NB4 (cell line): ENCODE measurements around the gene SPIN1.

Experiments used
- DNase-seq: peaks from one replicate; pipeline ENCODE4 v3.0.0; 2010; ENCODE audit warnings: low read depth
- H3K4me3 ChIP-seq: one replicate; pipeline ENCODE4 v1.5.1; 2011; ENCODE audit warnings: mild to moderate bottlenecking, low read depth, low read length, moderate library complexity
- MYC ChIP-seq: IDR thresholded peaks from 2 replicates; pipeline ENCODE4 v1.6.1; 2011; ENCODE audit warnings: low read depth, low read length
- POLR2A ChIP-seq: IDR thresholded peaks from 2 replicates; pipeline ENCODE4 v1.6.1; 2011; ENCODE audit warnings: mild to moderate bottlenecking; ENCODE audit not compliant: insufficient read length; ENCODE audit errors: extremely low read depth
- TF ChIP-seq, protein P1 (sequence below): IDR thresholded peaks from 2 replicates; pipeline ENCODE4 v1.6.1; 2011; ENCODE audit warnings: low read depth, low read length
- TF ChIP-seq, protein P2 (sequence below): IDR thresholded peaks from one replicate; pipeline ENCODE4 v1.5.1; 2012; ENCODE audit warnings: low read depth, low read length

Gene SPIN1

DNA sequence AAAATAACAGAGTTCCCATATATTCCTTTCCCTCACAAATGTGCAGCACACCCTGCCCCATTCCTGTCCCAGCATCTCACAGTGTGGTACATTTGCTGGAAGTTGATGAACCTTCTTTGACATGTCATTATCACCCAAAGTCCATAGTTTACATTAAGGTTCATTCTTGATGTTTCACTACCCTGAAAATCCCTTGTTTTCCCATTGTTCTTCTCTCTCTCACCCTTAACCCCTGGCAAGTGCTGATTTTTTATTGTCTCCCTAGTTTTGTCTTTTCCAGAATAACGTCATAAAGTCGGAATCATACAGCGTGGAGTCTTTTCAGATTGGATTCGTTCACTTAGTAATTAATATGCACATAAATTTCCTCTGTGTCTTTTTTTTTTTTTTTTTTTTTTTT is 48.1 kb downstream of the SPIN1 start:
- TF ChIP-seq, protein P1, sequence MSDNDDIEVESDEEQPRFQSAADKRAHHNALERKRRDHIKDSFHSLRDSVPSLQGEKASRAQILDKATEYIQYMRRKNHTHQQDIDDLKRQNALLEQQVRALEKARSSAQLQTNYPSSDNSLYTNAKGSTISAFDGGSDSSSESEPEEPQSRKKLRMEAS, result no peak
- TF ChIP-seq MYC (no peak), POLR2A (no peak)
- TF ChIP-seq, protein P2, sequence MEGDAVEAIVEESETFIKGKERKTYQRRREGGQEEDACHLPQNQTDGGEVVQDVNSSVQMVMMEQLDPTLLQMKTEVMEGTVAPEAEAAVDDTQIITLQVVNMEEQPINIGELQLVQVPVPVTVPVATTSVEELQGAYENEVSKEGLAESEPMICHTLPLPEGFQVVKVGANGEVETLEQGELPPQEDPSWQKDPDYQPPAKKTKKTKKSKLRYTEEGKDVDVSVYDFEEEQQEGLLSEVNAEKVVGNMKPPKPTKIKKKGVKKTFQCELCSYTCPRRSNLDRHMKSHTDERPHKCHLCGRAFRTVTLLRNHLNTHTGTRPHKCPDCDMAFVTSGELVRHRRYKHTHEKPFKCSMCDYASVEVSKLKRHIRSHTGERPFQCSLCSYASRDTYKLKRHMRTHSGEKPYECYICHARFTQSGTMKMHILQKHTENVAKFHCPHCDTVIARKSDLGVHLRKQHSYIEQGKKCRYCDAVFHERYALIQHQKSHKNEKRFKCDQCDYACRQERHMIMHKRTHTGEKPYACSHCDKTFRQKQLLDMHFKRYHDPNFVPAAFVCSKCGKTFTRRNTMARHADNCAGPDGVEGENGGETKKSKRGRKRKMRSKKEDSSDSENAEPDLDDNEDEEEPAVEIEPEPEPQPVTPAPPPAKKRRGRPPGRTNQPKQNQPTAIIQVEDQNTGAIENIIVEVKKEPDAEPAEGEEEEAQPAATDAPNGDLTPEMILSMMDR, result no peak
- no peak for DNase-seq
- no peak overlapping the region for H3K4me3 ChIP-seq

DNA sequence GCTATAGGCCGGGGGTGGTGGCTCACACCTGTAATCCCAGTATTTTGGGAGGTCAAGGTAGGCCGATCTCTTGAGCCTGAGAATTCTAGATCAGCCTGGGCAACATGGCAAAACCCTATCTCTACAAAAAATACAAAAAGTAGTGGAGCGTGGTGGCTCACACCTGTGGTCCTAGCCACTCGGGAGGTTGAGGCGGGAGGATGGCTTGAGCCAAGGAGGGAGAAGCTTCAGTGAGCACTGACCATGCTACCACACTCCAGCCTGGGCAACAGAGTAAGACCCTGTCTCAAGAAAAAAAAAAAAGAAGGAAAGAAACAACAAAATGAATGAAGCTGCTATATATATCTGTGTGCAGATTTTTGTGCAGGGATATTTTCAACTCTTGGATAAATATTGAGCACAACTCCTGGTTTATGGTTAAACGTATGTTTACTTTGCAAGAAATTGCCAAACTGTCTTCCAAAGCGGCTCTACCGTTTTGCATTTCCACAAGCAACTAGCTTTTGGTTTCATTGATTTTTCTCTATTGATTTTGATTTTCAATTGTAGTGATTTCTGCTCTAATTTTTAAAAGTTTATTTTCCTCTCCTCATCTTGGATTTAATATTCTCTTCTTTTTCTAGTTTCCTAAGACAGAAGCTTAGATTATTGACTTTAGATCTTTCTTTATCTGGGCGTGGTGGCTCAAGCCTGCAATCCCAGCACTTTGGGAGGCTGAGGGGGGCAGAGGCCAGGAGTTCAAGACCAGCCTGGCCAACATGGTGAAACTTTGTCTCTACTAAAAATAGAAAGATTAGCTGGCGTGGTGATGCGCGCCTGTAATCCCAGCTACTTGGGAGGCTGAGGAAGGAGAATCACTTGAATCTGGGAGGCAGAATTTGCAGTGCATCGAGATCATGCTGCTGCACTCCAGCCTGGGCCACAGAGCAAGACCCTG is 49.2 kb downstream of the SPIN1 start:
- H3K4me3 ChIP-seq, result no peak overlapping the region

DNA sequence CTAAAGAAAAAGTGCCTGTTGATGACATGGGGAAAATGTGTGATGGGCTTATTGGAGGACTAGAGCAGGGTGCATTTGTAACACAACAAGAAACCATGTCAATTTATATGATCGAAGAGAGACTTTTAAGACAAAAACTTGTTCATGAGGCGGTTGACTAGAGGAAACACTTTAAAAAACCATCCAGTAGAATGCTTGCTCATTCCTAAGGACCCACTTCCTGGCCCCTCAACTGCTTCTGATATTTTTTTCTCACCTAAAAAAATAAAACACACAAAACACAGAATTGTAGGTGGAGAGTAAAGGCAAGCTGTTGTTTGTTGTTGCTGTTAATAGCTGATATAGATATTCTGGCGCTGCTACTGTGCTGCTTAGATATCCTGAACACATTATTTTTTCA is 50.6 kb downstream of the SPIN1 start:
- H3K4me3 ChIP-seq, result no peak overlapping the region
- TF ChIP-seq MYC, result no peak
- TF ChIP-seq, protein P2, result no peak
- TF ChIP-seq, protein P1, result no peak
- no peak for TF ChIP-seq POLR2A
- DNase-seq, result no peak

More for the DNA sequence above, 49.2 kb downstream of the SPIN1 start:
- DNase-seq, result no peak
- TF ChIP-seq, protein P1, result no peak
- TF ChIP-seq POLR2A, result no peak
- TF ChIP-seq, protein P2, result no peak
- no peak for TF ChIP-seq MYC

DNA sequence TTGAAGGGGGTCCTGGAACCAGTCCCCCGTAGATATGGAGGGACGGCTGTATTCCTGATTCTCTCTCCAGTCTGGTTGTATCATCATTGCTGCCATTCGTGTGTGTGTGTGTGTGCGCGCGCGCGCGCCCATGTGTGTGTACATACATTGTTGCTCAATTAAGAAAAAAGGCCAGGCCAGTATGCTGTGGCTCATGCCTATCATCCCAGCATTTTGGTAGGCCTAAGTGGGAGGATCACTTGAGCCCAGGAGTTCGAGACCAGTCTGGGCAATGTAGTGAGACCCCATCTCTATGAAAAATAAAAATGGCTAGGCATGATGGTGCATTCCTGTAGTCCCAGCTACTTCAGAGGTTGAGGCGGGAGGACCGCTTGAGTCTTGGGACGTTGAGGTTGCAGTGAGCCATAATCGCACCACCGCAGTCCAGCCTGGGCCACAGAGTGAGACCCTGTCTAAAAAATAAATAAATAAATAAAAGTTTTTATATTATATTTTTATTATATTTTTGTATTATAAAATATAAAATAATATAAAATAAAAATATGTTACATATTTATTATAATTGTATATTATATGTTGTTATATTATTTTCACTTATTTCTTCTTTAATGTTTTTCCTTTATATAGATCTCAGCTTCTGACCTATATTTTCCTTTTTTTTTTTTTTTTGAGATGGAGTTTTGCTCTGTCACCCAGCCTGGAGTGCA is 53.2 kb downstream of the SPIN1 start:
- TF ChIP-seq, protein P2, result no peak
- no peak for TF ChIP-seq MYC
- TF ChIP-seq POLR2A, result no peak
- TF ChIP-seq, protein P1, result no peak
- H3K4me3 ChIP-seq, result no peak overlapping the region
- no peak for DNase-seq

DNA sequence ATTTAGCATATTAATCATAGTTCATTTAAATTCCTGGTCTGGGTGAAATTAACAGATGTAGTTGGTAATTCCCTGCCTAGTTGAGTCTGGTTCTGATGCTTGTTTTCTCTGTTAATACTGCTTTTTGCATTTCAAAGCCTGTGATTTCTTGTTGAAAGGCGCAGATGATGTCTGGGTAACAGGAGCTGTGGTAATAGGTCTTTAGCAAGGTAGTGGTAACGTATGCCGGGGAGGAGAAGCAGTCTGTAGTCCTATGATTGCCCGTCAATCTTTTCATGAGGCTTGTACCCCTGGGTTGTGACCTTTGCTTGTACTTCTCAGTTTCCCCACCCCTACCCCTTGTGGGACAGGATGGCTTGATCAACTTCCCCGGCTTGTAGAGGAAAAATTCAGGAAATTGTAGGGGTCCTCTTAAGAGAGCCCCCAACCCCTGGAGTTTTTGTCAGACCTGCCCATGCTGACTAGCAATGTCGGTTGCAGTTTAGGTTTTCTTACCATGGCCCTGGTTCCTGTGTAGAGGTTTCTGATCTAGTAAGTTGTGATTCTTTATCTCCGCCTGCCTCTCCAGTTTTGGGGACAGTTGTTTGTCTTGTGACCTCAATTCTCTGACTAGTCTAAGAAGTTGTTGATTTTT is 55.4 kb downstream of the SPIN1 start:
- TF ChIP-seq, protein P2, result no peak
- TF ChIP-seq MYC, result no peak
- no peak for TF ChIP-seq POLR2A
- TF ChIP-seq, protein P1, result no peak
- no peak overlapping the region for H3K4me3 ChIP-seq
- no peak for DNase-seq
